HCT116 (cell line): ENCODE data around the gene MAML2. TPM values are rescaled to one million over a fixed set of nuclear protein-coding genes. Genes with fewer than 3 reads are reported as not detected.

Source experiments
- ATAC-seq: fragments of 200-7000 bp; cut with Tn5 transposase; 2 replicates; pipeline ENCODE4 v1.9.1; 2020; ENCODE audit warnings: mild to moderate bottlenecking, moderate library complexity
- BruUV-seq: library from RNA; stranded (reverse); fragments of 400-500 nt; replicated peaks from 2 replicates; lab custom pipeline; 2021; lab: Mats Ljungman, UMichigan
- CTCF ChIA-PET: fragments of 300-600 bp; sonication (Branson Sonifier 250); formaldehyde crosslinking; loops from one replicate; lab custom pipeline; 2021; ENCODE audit warnings: antibody characterized with exemption; lab: Charles Lee
- POLR2A ChIA-PET: fragments of 300-600, 350-600 bp; sonication (Branson Sonifier 250); formaldehyde crosslinking; loops from one replicate; lab custom pipeline; 2021; ENCODE audit warnings: antibody characterized with exemption; lab: Charles Lee
- RAD21 ChIA-PET, 2 experiments: fragments of 300-600 bp; sonication (Branson Sonifier 250); formaldehyde crosslinking; loops; one replicate each; lab custom pipeline; 2023; ENCODE audit warnings: low total read pairs in 2 of 2; ENCODE audit not compliant: uncharacterized antibody in 2 of 2, unreplicated experiment in 2 of 2, low non-redundant PET in 1 of 2; lab: Charles Lee
- DNase-seq: peaks from one replicate; pipeline ENCODE4 v3.0.0-alpha.2; 2010; ENCODE audit warnings: low read depth, low spot score
- H2AFZ ChIP-seq: fragments of 200-600 bp; shearing (Covaris generic), sonication (generic); 2 replicates; pipeline ENCODE4 v1.6.1; 2017; ENCODE audit warnings: low read depth, mixed run types, mixed read lengths, antibody characterized with exemption, low read length; ENCODE audit not compliant: poor library complexity, severe bottlenecking
- H3K27ac ChIP-seq: 2 replicates; pipeline ENCODE4 v1.5.1; 2012; ENCODE audit warnings: low read depth, low read length
- H3K27me3 ChIP-seq: fragments of 200-600 bp; sonication (generic); 2 replicates; pipeline ENCODE4 v1.6.1; 2016; ENCODE audit warnings: mixed run types, low read length, mixed read lengths; ENCODE audit not compliant: insufficient read depth
- H3K36me3 ChIP-seq, 2 experiments: fragments of 200-500 bp in 1 of 2; fragments of 200-600 bp in 1 of 2; sonication (Bioruptor generic) in 1 of 2; sonication (generic) in 1 of 2; 2 replicates each; pipeline versions ENCODE4 v1.5.1 to v1.6.1; 2014 to 2016; ENCODE audit warnings: low read length in 2 of 2, inconsistent platforms in 1 of 2, mixed read lengths in 1 of 2, mixed run types in 1 of 2; ENCODE audit not compliant: insufficient read depth in 2 of 2, control insufficient read depth in 1 of 2
- H3K4me1 ChIP-seq, 2 experiments: fragments of 200-600 bp in 1 of 2; sonication (generic) in 1 of 2; 2 replicates each; pipeline versions ENCODE4 v1.5.1 to v1.6.1; 2012 to 2017; ENCODE audit warnings: low read length in 2 of 2, inconsistent platforms in 1 of 2, mild to moderate bottlenecking in 1 of 2, mixed read lengths in 1 of 2, mixed run types in 1 of 2, moderate library complexity in 1 of 2; ENCODE audit not compliant: insufficient read depth in 2 of 2, control insufficient read depth in 1 of 2
- H3K4me2 ChIP-seq: fragments of 200-600 bp; sonication (generic); 2 replicates; pipeline ENCODE4 v1.6.1; 2017; ENCODE audit warnings: mixed run types, low read length, mixed read lengths
- H3K4me3 ChIP-seq, 2 experiments: fragments of 200-600 bp in 1 of 2; sonication (generic) in 1 of 2; replicated peaks in 1 of 2; 2 replicates each; pipeline ENCODE4 v1.5.1; 2011 to 2016; ENCODE audit warnings: low read length in 2 of 2, control low read depth in 1 of 2, low read depth in 1 of 2, mild to moderate bottlenecking in 1 of 2, mixed read lengths in 1 of 2, mixed run types in 1 of 2
- H3K79me2 ChIP-seq: fragments of 200-600 bp; sonication (generic); 2 replicates; pipeline ENCODE4 v1.6.1; 2017; ENCODE audit warnings: mild to moderate bottlenecking, mixed run types, low read length, moderate library complexity, mixed read lengths; ENCODE audit not compliant: insufficient read depth
- H3K9ac ChIP-seq: fragments of 200-600 bp; sonication (generic); 2 replicates; pipeline ENCODE4 v1.6.1; 2016; ENCODE audit warnings: low read length, mixed read lengths
- H3K9me2 ChIP-seq: fragments of 200-600 bp; sonication (generic), shearing (Covaris generic); 2 replicates; pipeline ENCODE4 v1.6.1; 2017; ENCODE audit warnings: mixed run types, mild to moderate bottlenecking, moderate library complexity; ENCODE audit not compliant: insufficient read depth
- H3K9me3 ChIP-seq, 2 experiments: fragments of 200-500 bp in 1 of 2; fragments of 200-600 bp in 1 of 2; sonication (Bioruptor generic) in 1 of 2; sonication (generic) in 1 of 2; 2 replicates each; pipeline ENCODE4 v1.6.1; 2014 to 2017; ENCODE audit warnings: low read length in 2 of 2, mixed read lengths in 2 of 2, inconsistent platforms in 1 of 2, low read depth in 1 of 2, mild to moderate bottlenecking in 1 of 2, mixed run types in 1 of 2, moderate library complexity in 1 of 2; ENCODE audit not compliant: control insufficient read depth in 1 of 2, insufficient read depth in 1 of 2
- H4K20me1 ChIP-seq: fragments of 200-600 bp; sonication (generic), shearing (Covaris generic); 2 replicates; pipeline ENCODE4 v1.6.1; 2017; ENCODE audit warnings: mixed run types, mild to moderate bottlenecking, moderate library complexity; ENCODE audit not compliant: insufficient read depth
- ATF3 ChIP-seq: IDR thresholded peaks from 2 replicates; pipeline ENCODE4 v1.6.1; 2012
- CBX3 ChIP-seq: IDR thresholded peaks from 2 replicates; pipeline ENCODE4 v1.6.1; 2012; ENCODE audit warnings: low read depth
- CEBPB ChIP-seq: IDR thresholded peaks from 2 replicates; pipeline ENCODE4 v1.6.1; 2012; ENCODE audit warnings: low read depth
- CTCF ChIP-seq, 3 experiments: fragments of 200-600 bp in 1 of 3; sonication (generic) in 1 of 3; IDR thresholded peaks in 2 of 3; conservative IDR thresholded peaks in 1 of 3; 2 replicates each; pipeline ENCODE4 v1.5.1; 2012 to 2017; ENCODE audit warnings: low read depth in 2 of 3, low read length in 2 of 3, antibody characterized with exemption in 1 of 3, borderline replicate concordance in 1 of 3, control low read depth in 1 of 3, mild to moderate bottlenecking in 1 of 3, mixed read lengths in 1 of 3, mixed run types in 1 of 3, moderate library complexity in 1 of 3; ENCODE audit not compliant: insufficient read depth in 1 of 3
- EGR1 ChIP-seq: IDR thresholded peaks from 2 replicates; pipeline ENCODE4 v1.6.1; 2012; ENCODE audit warnings: low read depth
- ELF1 ChIP-seq: IDR thresholded peaks from 2 replicates; pipeline ENCODE4 v1.6.1; 2012; ENCODE audit warnings: low read depth, borderline replicate concordance
- EZH2phosphoT487 ChIP-seq: fragments of 200-600 bp; IDR thresholded peaks from 2 replicates; pipeline ENCODE4 v1.6.1; 2018; ENCODE audit warnings: antibody characterized with exemption, borderline replicate concordance
- FOSL1 ChIP-seq: IDR thresholded peaks from 2 replicates; pipeline ENCODE4 v1.6.1; 2012; ENCODE audit warnings: low read depth
- MAX ChIP-seq: IDR thresholded peaks from 2 replicates; pipeline ENCODE4 v1.6.1; 2012
- POLR2A ChIP-seq: IDR thresholded peaks from 2 replicates; pipeline ENCODE4 v1.7.0; 2011; ENCODE audit warnings: borderline replicate concordance; ENCODE audit not compliant: insufficient read depth, insufficient read length; ENCODE audit errors: extremely low read depth
- POLR2AphosphoS5 ChIP-seq: IDR thresholded peaks from 2 replicates; pipeline ENCODE4 v1.6.1; 2011; ENCODE audit warnings: mild to moderate bottlenecking, low read depth, low read length, moderate library complexity
- REST ChIP-seq: IDR thresholded peaks from 2 replicates; pipeline ENCODE4 v1.6.1; 2012; ENCODE audit warnings: low read depth
- SIN3A ChIP-seq: IDR thresholded peaks from 2 replicates; pipeline ENCODE4 v1.6.1; 2012; ENCODE audit warnings: low read depth
- SRF ChIP-seq: IDR thresholded peaks from 2 replicates; pipeline ENCODE4 v1.6.1; 2012; ENCODE audit warnings: low read depth
- TCF7L2 ChIP-seq: IDR thresholded peaks from 2 replicates; pipeline ENCODE4 v1.7.0; 2011; ENCODE audit warnings: borderline replicate concordance, inconsistent platforms; ENCODE audit not compliant: insufficient read depth, insufficient read length; ENCODE audit errors: extremely low read depth
- YY1 ChIP-seq: IDR thresholded peaks from 2 replicates; pipeline ENCODE4 v1.6.1; 2011; ENCODE audit warnings: low read length, low read depth, moderate library complexity, mild to moderate bottlenecking; ENCODE audit not compliant: insufficient replicate concordance; ENCODE audit errors: extremely low read depth
- ZBTB33 ChIP-seq: IDR thresholded peaks from 2 replicates; pipeline ENCODE4 v1.6.1; 2011; ENCODE audit warnings: mild to moderate bottlenecking, low read length, moderate library complexity; ENCODE audit not compliant: insufficient replicate concordance; ENCODE audit errors: extremely low read depth
- ZFX ChIP-seq: fragments of 450-650 bp; IDR thresholded peaks from 2 replicates; pipeline ENCODE4 v1.6.1; 2017
- ZNF274 ChIP-seq: fragments of 200-500 bp; sonication (Bioruptor generic); IDR thresholded peaks from 2 replicates; pipeline ENCODE4 v1.6.1; 2014; ENCODE audit warnings: mild to moderate bottlenecking, low read depth, low read length, inconsistent platforms
- intact Hi-C: fragments of 100-400 bp; cut with micrococcal nuclease; formaldehyde crosslinking; loops from 2 replicates; pipeline ENCODE4 v1.10.0; 2022
- total RNA-seq: library from RNA; stranded (reverse); gene quantifications from one replicate; pipeline ENCODE4 v1.2.1, GENCODE V29; 2021; ENCODE audit not compliant: unreplicated experiment

Gene MAML2
- total RNA-seq, 1 experiment from 2014 or later: 2.6 TPM

- POLR2A ChIA-PET: no interaction called here
- Histone ChIP-seq H3K9ac (no peak overlapping the region), H3K27ac (no peak overlapping the region), H3K79me2 (no peaks in the 10 kb centered on the region), H3K4me3 (no peak overlapping the region), H3K36me3 (no peaks in the 10 kb centered on the region), H3K9me2 (no peaks in the 10 kb centered on the region), H3K4me2 (peak overlapping the region; percentile 40; the same call in 1 of the 2 replicates), H4K20me1 (no peaks in the 10 kb centered on the region), H3K9me3 (no peaks in the 10 kb centered on the region), H3K4me1 (peaks cover 9 to 29% of the 10 kb centered on the region in 2 experiments), H3K27me3 (no peaks in the 10 kb centered on the region), H2AFZ (no peak overlapping the region)
- intact Hi-C loops: no loop called here
- TF ChIP-seq ATF3 (no peak), EZH2phosphoT487 (no peak), REST (no peak), YY1 (no peak), TCF7L2 (no peak), MAX (no peak), CBX3 (no peak), CTCF (IDR thresholded peaks at IDR 0.05 in 2 of 3, conservative IDR thresholded peaks at IDR 0.05 in 1 of 3; ENCODE audit: borderline replicate concordance in 1 of 3, insufficient read depth in 1 of 3, low read depth in 2 of 3, low read length in 2 of 3) (no peak), POLR2A (no peak), ZBTB33 (no peak), EGR1 (no peak), ELF1 (no peak), ZNF274 (no peak), POLR2AphosphoS5 (no peak), FOSL1 (no peak), CEBPB (no peak), ZFX (no peak), SIN3A (no peak), SRF (no peak)
- no TSS peak for BruUV-seq
- RAD21 ChIA-PET: interaction anchor here in 1 of 2 experiments (1.0 kb wide), 1 partner anchor 19 kb away, joined by 3 read pairs; no protein-coding TSS in a partner anchor
- CTCF ChIA-PET: interaction anchor here (1.5 kb wide), 1 partner anchor 63 kb away, joined by 4 read pairs; the partner anchor contains the start of gene MAML2
- no peak for DNase-seq
- ATAC-seq: no peak
Observed at GRCh38 chr11:96280444-96280843, 62.6 kb downstream of the MAML2 start.
